RWPE1 (cell line): Measurements from ENCODE around the gene TNS3.

ENCODE experiments used
- CTCF ChIA-PET: fragments of 350-600 bp; sonication (Branson Sonifier 250); formaldehyde crosslinking; extraction: SDS; loops from one replicate; lab custom pipeline; 2021; lab: Yijun Ruan, JAX
- POLR2A ChIA-PET: fragments of 400-600 bp; formaldehyde crosslinking; extraction: SDS; loops from one replicate; lab custom pipeline; 2020; ENCODE audit warnings: antibody characterized with exemption; ENCODE audit not compliant: low non-redundant PET; lab: Yijun Ruan, JAX
- DNase-seq: peaks from one replicate; pipeline ENCODE4 v3.0.0; 2012; ENCODE audit warnings: low spot score
- H3K27ac ChIP-seq: fragments of 450-650 bp; 2 replicates; pipeline ENCODE4 v1.5.1; 2017
- TF ChIP-seq, protein P1 (sequence below): fragments of 450-650 bp; conservative IDR thresholded peaks from 2 replicates; pipeline ENCODE4 v1.5.1; 2017; ENCODE audit warnings: low read depth, mild to moderate bottlenecking

Gene TNS3

GRCh38 chr7:47549916-47550315, 32.0 kb downstream of the TNS3 start:
- POLR2A ChIA-PET: no interaction called here
- TF ChIP-seq, protein P1, sequence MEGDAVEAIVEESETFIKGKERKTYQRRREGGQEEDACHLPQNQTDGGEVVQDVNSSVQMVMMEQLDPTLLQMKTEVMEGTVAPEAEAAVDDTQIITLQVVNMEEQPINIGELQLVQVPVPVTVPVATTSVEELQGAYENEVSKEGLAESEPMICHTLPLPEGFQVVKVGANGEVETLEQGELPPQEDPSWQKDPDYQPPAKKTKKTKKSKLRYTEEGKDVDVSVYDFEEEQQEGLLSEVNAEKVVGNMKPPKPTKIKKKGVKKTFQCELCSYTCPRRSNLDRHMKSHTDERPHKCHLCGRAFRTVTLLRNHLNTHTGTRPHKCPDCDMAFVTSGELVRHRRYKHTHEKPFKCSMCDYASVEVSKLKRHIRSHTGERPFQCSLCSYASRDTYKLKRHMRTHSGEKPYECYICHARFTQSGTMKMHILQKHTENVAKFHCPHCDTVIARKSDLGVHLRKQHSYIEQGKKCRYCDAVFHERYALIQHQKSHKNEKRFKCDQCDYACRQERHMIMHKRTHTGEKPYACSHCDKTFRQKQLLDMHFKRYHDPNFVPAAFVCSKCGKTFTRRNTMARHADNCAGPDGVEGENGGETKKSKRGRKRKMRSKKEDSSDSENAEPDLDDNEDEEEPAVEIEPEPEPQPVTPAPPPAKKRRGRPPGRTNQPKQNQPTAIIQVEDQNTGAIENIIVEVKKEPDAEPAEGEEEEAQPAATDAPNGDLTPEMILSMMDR: no peak
- CTCF ChIA-PET: no interaction called here
- no peak for DNase-seq
- H3K27ac ChIP-seq: no peak overlapping the region

DNA sequence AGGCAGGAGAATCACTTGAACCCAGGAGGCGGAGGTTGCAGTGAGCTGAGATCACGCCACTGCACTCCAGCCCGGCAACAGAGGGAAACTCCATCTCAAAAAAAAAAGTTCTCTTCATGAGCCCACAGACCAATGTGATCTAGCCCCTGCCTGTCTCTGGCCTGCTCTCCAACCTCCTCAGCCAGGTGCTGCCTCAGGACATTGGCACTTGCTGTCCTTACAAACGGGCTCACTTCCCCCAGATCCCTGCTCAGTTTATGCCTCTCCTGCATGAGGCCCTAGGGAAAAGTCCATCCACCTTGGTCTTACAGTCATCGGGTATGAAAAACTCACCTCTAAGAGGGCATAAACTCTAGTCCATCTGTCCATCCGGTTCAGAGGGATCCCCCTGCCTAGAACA, 32.5 kb downstream of the TNS3 start:
- TF ChIP-seq, protein P1: no peak
- peak overlapping the region; percentile 53; the same call in 1 of the 2 replicates for H3K27ac ChIP-seq
- ChIA-PET CTCF (no interaction called here), POLR2A (no interaction called here)
- DNase-seq: no peak

GRCh38 chr7:47548546-47548945, 33.4 kb downstream of the TNS3 start:
- no peak for DNase-seq
- TF ChIP-seq, protein P1: no peak
- ChIA-PET POLR2A (no interaction called here), CTCF (no interaction called here)
- H3K27ac ChIP-seq: peak overlapping the region; percentile 53

DNA sequence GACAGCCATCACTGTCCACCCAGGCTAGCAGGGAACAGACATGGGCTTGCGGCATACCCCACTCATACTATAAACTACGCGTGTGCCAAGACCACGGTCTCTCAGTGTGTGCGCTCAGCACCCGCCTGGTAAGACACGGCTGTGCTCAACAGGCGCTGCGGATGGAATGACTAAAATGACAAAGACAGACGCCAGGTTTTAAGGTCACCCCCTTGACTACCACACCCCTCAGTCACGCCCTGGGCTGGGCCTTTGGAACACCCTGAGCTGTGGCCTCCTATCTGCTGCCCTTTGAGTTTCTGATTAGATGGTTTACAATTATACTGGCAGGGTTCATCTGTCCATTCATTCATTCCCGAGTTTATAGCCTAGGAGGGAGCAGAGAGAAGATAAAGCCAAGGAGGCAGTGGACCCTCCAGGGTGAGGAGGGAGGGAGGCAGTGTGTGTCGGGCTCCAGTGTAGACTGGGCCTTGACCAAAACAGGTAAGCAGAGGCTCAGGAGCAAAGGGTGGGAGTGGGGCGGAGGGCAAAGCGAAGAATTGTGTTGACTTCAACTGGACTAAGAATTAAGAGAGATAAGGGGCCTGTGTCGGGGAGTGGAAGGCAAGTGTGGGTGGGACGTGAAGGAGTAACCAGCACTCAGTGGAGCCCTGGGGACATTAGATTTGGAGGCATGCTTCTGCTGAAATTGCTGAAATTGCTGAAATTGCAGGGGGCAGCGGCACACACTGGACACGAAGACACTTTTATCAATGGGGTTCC, 35.0 kb downstream of the TNS3 start:
- TF ChIP-seq, protein P1: no peak
- ChIA-PET POLR2A (no interaction called here), CTCF (no interaction called here)
- peak overlapping the region; percentile 53 for H3K27ac ChIP-seq
- DNase-seq: no peak

DNA sequence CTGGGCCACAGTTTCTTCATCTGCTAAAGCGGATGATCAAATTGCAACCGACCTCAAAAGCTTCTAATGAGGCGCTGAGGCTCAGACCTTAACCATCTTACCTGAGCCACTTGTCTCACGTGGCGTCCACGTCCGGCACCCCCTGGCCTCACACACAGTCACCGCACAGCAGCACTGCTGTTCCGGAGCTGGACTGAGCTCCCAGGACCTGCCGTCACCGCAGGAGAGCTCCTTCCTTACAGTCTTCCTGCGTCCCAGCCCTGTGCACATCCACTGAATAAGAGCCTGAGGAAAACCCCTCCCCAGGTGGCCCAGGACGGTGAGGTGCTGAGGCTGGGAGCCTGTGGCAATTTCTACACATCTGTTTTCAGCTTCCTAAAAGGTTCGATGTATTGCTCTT, 35.7 kb downstream of the TNS3 start:
- peak overlapping the region; percentile 3 for H3K27ac ChIP-seq
- CTCF ChIA-PET: no interaction called here
- DNase-seq: no peak
- TF ChIP-seq, protein P1: no peak
- POLR2A ChIA-PET: no interaction called here

DNA sequence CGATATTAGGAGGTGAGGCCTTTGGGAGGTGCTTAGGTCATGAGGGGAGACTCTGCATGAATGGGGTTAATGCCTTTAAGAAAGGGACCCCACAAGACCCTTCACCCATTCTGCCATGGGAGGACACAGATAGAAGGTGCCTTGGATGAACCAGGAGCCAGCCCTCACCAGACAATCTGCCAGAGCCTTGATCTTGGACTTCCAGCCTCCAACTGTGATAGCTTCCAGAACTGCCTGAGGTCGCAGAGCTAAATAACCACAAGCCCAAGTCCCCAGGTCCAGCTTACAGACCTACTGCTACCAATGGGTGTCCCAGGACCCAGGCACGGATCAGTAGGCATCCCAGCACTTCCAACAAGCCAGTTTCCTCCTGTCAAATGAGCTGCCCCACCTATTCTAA, 37.5 kb downstream of the TNS3 start:
- TF ChIP-seq, protein P1: no peak
- H3K27ac ChIP-seq: peak overlapping the region; percentile 14
- no peak for DNase-seq
- ChIA-PET CTCF (no interaction called here), POLR2A (no interaction called here)
